ENCODE measurements around the gene PLVAP. TPM values are rescaled to one million over a fixed set of nuclear protein-coding genes. Genes with fewer than 3 reads are reported as not detected.
"Not testable (repeated sequence)": the region's sequence is repeated elsewhere in the genome, so short reads cannot be mapped to it uniquely, and the experiment has no call there.

Gene PLVAP
- total RNA-seq, 4 donors from 2014 or later, result 4.7 to 204 (median 87.4) TPM

DNA sequence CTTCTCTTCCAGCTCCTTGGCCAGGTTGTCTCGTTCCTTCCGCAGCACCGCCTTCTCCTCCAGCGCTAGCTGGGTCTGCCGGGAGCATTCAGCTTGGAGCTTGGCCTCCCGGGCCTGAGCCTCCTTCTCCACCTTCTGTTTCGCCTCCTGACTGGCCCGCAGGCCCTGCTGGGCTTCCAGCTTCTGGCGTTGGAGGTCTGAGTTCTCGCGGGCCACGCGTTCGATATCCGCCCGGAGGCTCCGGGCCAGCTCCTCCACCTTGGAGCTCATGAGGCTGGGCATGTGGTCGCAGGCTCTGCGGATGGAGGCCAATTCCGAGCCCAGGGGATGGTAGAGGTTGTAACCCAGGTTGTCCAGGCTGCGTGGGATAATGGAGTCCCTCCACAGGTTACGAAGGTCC is 11.8 kb downstream of the PLVAP start:
- Histone ChIP-seq H3K27me3 (no peaks in the 10 kb centered on the region), H3K9me3 (no peaks in the 10 kb centered on the region)

DNA sequence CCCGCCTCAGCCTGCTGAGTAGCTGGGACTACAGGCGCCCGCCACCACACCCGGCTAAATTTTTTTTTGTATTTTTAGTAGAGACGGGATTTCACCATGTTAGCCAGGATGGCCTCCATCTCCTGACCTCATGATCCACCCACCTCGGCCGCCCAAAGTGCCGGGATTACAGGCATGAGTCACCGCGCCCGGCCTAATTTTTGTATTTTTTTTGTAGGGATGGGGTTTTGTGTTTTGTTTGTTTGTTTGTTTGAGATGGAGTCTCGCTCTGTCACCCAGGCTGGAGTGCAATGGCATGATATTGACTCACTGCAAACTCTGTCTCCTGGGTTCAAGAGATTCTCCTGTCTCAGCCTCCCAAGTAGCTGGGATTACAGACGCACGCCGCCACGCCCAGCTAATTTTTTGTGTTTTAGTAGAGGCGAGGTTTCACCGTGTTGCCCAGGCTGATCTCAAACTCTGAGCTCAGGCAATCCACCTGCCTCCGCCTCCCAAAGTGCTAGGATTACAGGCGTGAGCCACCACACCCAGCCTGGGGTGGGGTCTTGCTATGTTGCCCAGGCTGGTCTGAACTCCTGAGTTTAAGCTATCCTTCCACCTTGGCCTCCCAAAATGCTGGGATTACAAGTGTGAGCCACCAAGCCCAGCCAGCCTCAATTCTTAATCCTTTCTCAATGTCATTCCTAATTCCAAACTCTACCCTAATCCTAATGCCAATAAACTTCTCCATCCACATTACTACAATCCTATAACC is 13.1 kb downstream of the PLVAP start:
- intact Hi-C loops (cut with DNase I; ENCODE audit: low total_unique reads); H3K36me3 ChIP-seq; DNase-seq; H3K27me3 ChIP-seq; H3K27ac ChIP-seq; H3K9me3 ChIP-seq; H3K4me3 ChIP-seq; H3K4me1 ChIP-seq: not testable (repeated sequence)

More for the DNA sequence above, 11.8 kb downstream of the PLVAP start:
- Histone ChIP-seq H3K36me3 (no peaks in the 10 kb centered on the region), H3K4me1 (no peaks in the 10 kb centered on the region), H3K27ac (no peak overlapping the region), H3K4me3 (no peak overlapping the region)
- intact Hi-C loops (cut with DNase I; ENCODE audit: low total_unique reads), result no loop called here
- no peak for TF ChIP-seq CTCF (IDR thresholded peaks at IDR 0.05)
- TF ChIP-seq POLR2A (IDR thresholded peaks at IDR 0.05), result no peak
- DNase-seq, result no peak

DNA sequence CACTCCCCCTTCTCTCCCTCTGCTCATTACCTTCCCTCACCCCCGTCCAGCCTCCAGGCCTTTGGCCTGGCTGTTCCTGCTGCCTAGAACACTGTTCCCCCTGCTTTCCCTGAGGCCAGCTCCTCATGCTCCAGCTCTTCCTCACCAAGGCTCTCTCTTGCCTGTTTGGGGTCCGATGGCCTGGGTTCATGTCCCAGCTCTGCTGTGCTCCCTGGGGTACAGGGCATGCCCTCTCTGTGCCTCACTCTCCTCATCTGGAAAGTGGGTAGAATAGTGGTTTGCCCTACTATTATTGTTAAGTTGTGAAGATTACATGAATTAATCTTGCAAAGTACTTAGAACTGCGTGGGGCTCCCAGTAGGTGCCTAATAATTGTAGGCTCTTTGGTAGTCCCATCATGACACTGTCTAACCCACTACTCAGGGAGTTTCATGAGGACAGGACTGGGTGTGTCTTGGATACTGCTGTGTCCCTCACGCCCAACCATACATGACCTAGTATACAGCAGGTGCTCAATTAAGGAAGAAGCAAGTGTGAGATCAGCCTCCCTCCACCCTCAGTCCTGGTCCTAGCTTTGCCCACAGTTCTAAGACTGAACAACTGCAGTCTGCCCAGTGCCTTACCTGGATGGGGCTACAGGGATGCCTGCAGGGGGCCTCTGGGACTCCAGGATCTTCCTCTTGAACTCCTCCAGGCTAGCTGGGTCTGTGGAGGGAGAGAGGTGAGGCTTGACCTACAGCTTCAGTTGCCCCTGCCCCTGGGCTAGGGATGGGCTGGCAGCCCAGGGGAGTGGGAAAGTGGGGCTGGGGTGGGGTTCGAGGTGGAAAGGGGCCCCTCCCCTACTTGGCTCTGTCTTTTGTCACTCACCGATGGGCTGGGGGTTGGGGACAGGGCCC is 17.0 kb downstream of the PLVAP start:
- intact Hi-C loops (cut with DNase I; ENCODE audit: low total_unique reads), result no loop called here
- Histone ChIP-seq H3K4me3 (no peak overlapping the region), H3K27ac (no peak overlapping the region), H3K36me3 (no peaks in the 10 kb centered on the region), H3K4me1 (no peaks in the 10 kb centered on the region), H3K27me3 (no peaks in the 10 kb centered on the region), H3K9me3 (no peaks in the 10 kb centered on the region)
- TF ChIP-seq CTCF (IDR thresholded peaks at IDR 0.05) (no peak), POLR2A (IDR thresholded peaks at IDR 0.05) (no peak)
- DNase-seq, result no peak

- H3K27ac ChIP-seq, result peak overlapping the region; percentile 51 to 57
- TF ChIP-seq POLR2A (IDR thresholded peaks at IDR 0.05) (no peak), CTCF (IDR thresholded peaks at IDR 0.05) (no peak)
Observed at GRCh38 chr19:17358395-17358794, 18.7 kb downstream of the PLVAP start.

DNA sequence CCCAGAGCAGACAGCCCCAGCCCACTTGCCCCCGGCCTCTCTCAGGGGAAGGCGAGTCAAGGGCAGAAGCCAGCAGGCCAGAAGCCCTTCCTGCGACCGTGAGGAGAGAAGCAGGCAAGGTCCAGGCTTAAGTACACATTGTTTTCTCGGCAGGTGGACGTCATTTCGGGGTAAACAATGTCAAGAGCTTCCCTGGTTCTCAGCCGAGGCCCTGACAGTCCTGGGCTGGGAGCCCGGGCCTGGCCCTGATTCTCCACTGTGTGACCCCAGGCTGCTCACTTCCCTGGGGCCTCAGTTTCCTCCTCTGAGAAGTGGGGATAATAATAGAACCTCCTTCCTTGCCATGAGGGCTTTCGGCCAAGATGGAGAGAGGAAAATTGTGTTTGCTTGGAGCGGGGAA is 19.4 kb downstream of the PLVAP start:
- no peaks in the 10 kb centered on the region for H3K27me3 ChIP-seq
- intact Hi-C loops (cut with DNase I; ENCODE audit: low total_unique reads), result no loop called here
- no peaks in the 10 kb centered on the region for H3K9me3 ChIP-seq
- DNase-seq, result no peak
- H3K36me3 ChIP-seq, result no peaks in the 10 kb centered on the region
- TF ChIP-seq CTCF (IDR thresholded peaks at IDR 0.05), result no peak
- no peak for TF ChIP-seq POLR2A (IDR thresholded peaks at IDR 0.05)
- no peak overlapping the region for H3K4me3 ChIP-seq
- peak overlapping the region; percentile 51 to 57 for H3K27ac ChIP-seq
- H3K4me1 ChIP-seq, result no peaks in the 10 kb centered on the region

More at GRCh38 chr19:17358395-17358794, 18.7 kb downstream of the PLVAP start:
- Histone ChIP-seq H3K4me1 (no peaks in the 10 kb centered on the region), H3K27me3 (no peaks in the 10 kb centered on the region), H3K4me3 (no peak overlapping the region), H3K36me3 (no peaks in the 10 kb centered on the region), H3K9me3 (no peaks in the 10 kb centered on the region)
- intact Hi-C loops (cut with DNase I; ENCODE audit: low total_unique reads), result no loop called here
- peak; percentile 42 to 48 for DNase-seq
